HEK293T (cell line): Measurements from ENCODE around the gene RNASE9.

Experiments
- BHLHE40 ChIP-seq: fragments of 450-650 bp; IDR thresholded peaks from 2 replicates; pipeline ENCODE4 v1.6.1; 2016; ENCODE audit warnings: mild to moderate bottlenecking, moderate library complexity, borderline replicate concordance
- SP1 ChIP-seq: fragments of 450-650 bp; IDR thresholded peaks from 2 replicates; pipeline ENCODE4 v1.6.1; 2017
- TARDBP ChIP-seq: fragments of 450-650 bp; IDR thresholded peaks from 2 replicates; pipeline ENCODE4 v1.6.1; 2016

DNA sequence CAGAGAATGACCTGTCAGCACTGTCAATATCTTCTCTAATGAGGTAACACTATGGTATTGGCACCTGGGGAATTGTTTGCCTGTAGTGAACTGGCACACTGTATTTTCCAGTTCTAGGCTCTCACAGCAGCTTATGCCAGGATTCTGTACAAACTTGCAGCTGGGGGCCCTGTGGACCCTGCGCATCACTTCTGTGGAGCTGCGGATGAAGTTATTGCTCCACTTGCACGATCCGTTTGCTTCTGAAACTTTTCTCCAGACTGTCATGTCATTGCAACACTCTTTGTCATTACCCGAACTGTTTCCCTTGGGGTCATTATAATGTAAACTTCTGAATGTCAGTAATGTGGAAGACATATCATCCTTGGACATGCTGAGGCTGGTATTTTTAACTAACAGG is 23.1 kb upstream of the RNASE9 start:
- TF ChIP-seq BHLHE40: no peak
- TF ChIP-seq SP1: no peak
- no peak for TF ChIP-seq TARDBP
